ENCODE results near the gene LRRC46.

LRRC46 gene

DNA sequence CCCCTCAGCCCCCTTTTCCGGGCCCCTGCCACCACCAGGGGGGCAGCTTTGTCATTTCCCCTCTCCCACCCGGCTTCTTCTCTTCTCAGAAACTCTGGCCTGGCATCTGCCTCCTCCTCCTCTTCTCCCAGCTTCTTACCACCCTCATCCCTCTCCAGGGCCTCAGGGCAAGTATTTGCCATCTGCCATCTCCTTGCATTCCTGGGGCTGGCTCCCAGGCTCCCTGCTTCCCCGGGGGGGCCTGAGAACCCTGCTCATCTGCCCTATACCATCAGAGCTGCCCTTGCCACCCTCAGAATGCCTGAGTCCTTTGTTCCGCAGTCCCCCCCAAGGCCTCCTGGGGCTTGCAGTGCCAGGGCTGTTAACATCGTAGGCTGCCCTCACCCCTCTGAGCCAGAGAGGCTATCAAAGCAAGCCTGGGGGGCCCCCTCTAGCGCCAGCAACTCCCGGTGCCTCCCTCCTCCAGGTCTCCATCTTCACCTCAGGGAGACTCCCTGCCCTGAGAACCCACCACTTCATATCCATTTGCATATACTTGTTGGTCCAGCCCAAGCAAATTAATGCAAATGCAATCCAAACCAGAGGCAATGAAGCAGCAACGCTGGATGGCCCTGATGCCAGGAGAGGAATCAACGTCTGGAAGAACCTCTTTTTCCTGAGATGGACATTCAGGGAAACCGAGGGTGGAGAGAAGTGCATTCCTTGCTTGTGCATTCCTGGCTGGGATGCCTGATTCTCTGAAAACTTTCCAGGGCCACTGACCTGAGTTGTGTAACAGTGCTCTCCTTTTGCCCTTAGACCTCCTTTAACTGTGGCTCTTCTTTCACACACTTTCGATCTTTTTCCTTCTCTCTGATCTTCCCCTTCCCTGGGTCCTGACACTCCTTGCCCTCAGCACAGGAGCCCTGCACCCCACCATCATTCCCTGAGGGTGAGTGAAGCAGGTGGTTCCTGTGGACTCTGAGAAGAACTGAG is 43.8 kb downstream of the LRRC46 start:
- Mint-ChIP-seq H3K9me3 (no peaks in the 10 kb centered on the region), H3K4me1 (peaks cover 3 to 20% of the 10 kb centered on the region in 2 donors), H3K27ac (no peak overlapping the region), H3K4me3 (no peak overlapping the region), H3K27me3 (peaks cover 45 to 75% of the 10 kb centered on the region in 2 donors), H3K36me3 (peaks cover 0 to 2% of the 10 kb centered on the region in 2 donors)
- ATAC-seq (replicated peaks) (no peak), DNase-seq (no peak)

DNA sequence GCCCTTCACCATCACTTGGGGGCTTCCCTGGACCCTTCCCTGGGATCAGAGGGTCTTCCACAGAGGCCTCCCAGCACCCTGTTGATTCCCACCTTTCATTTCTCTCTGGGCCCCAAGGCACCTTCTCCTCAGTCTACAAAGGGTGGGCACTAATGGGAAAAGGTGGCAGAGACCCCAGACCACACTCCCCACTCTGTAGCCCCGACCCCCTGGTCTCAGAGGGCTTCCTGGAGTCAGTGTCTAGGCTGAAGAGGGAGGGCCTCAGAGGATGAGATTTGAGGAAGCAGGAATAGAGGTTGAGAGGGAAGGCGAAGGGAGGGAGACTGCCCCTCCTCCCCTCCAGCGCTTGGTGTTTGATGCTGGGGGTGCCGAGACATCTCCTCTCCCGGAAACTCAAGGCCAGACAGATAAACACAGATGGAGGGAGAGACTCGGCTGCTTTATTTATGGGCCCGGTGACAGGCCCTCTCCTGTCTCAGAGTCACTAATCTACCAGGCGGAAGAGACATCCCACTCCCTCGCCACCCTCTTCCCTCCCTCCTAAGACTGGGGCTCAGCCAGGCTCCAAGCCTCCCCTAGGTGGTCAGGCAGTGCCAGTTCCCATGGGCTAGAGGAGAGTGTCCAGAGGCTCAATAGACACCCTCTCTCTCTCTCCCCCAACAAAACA is 46.0 kb downstream of the LRRC46 start:
- Mint-ChIP-seq H3K4me3 (no peak overlapping the region), H3K27me3 (peaks cover 38 to 54% of the 10 kb centered on the region in 2 donors), H3K36me3 (peaks cover 0 to 2% of the 10 kb centered on the region in 2 donors), H3K9me3 (no peaks in the 10 kb centered on the region), H3K4me1 (peaks cover 0 to 10% of the 10 kb centered on the region in 2 donors), H3K27ac (no peak overlapping the region)
- ATAC-seq (replicated peaks): no peak
- no peak for DNase-seq

DNA sequence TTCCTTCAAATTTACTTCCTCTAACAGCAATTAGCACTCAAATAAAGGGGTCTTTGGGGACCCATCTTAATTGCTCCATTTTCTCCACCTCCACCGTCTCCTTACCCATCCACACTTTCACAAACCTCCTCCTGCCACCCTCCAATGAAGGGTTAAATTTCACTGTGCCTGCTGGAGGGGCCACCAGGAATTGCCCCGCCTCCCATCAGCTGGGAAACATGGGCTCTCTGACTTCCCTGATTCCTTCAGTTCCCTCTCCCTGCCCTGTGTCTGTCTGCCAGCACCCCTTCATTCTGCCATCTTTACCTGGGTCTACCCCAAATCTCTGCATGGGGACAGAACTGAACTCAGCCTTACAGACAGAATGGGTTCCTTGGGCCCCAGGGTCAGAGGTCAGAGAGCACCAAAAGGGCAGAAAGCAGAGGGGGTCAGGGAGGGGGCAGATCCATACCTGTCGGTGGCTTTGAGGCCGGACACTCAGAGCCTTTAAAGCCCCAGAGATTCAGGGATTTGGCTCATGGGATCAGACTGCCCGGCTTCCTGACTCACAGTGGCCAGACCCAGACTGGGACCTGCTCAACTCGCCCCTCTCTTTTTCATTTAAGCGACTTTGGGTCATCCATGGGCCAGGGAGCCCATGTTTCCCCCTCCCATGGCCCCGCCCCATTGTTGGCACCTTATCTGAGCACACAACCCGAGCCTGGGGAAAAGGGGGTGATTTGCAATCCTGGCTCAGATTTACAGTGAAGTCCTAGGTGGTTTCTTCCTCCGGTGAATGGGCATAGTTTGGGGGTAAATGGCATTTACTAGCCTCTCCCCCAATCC is 46.9 kb downstream of the LRRC46 start:
- Mint-ChIP-seq H3K4me3 (no peak overlapping the region), H3K27ac (no peak overlapping the region), H3K4me1 (peaks cover 0 to 6% of the 10 kb centered on the region in 2 donors), H3K27me3 (peaks cover 40 to 49% of the 10 kb centered on the region in 2 donors), H3K36me3 (peaks cover 0 to 2% of the 10 kb centered on the region in 2 donors), H3K9me3 (no peaks in the 10 kb centered on the region)
- ATAC-seq (replicated peaks): no peak
- no peak for DNase-seq

DNA sequence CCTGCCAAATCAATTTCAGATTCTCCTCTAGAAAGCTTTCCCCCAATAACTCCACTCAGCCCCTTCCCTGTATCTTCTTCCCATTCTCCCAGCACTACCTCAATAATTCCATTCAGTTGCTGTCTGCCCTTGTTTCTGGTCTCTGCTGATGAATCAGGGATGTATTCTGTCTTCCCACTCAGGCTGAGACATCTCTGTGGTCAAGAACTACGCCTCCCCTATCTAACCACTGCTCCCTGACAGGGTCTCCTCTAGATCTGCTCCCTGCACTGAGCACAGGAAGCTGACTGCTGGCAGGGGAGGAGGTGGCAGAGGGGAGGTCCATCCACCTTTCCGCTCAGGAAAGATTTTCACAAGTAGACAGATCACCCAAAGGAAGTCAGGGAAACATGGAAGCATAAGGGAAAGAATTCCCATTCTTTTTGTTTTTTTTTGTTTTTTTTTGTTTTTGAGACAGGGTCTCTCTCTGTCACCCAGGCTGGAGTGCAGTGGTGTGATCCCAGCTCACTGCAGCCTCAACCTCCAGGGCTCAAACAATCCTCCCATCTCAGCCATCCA is 47.6 kb downstream of the LRRC46 start:
- H3K4me1 Mint-ChIP-seq: peaks cover 0 to 2% of the 10 kb centered on the region in 2 donors
- H3K27ac Mint-ChIP-seq: no peak overlapping the region
- no peak for ATAC-seq (replicated peaks)
- DNase-seq: no peak
- no peaks in the 10 kb centered on the region for H3K9me3 Mint-ChIP-seq
- peaks cover 36 to 45% of the 10 kb centered on the region in 2 donors for H3K27me3 Mint-ChIP-seq
- no peak overlapping the region for H3K4me3 Mint-ChIP-seq
- peaks cover 0 to 2% of the 10 kb centered on the region in 2 donors for H3K36me3 Mint-ChIP-seq

DNA sequence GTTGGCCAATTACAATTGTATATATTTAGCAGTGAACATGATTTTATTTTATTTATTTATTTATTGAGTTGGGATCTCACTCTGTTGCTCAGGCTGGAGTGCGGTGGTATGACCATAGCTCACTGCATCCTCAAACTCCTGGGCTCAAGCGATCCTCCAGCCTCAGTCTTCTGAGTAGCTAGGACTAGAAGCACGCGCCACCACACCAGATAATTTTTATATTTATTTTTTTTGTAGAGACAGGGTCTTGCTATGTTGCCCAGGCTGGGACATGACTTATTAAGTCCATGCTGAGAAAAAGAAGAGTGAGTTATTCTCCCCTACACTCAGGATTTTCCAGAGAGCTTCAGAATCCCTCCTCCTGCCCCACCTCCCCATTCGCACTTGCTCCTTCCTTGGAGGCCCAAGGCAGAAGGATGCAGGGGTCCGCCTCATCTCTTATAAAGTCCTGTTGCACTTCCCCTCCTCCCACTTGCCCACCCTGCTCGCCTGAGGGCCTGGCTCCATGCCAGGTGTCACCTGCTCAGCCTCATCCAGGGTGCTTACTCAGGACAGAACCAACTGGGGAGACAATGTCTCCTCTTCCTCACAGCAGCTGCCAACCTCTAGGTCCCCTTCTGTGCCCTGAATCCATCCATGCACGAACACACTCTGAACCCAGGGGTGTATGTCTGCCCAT is 48.4 kb downstream of the LRRC46 start:
- DNase-seq (no peak), ATAC-seq (replicated peaks) (no peak)
- no peaks in the 10 kb centered on the region for H3K4me1 Mint-ChIP-seq
- H3K4me3 Mint-ChIP-seq: no peak overlapping the region
- H3K27me3 Mint-ChIP-seq: peaks cover 28 to 37% of the 10 kb centered on the region in 2 donors
- H3K9me3 Mint-ChIP-seq: no peaks in the 10 kb centered on the region
- peaks cover 0 to 2% of the 10 kb centered on the region in 2 donors for H3K36me3 Mint-ChIP-seq
- no peak overlapping the region for H3K27ac Mint-ChIP-seq

DNA sequence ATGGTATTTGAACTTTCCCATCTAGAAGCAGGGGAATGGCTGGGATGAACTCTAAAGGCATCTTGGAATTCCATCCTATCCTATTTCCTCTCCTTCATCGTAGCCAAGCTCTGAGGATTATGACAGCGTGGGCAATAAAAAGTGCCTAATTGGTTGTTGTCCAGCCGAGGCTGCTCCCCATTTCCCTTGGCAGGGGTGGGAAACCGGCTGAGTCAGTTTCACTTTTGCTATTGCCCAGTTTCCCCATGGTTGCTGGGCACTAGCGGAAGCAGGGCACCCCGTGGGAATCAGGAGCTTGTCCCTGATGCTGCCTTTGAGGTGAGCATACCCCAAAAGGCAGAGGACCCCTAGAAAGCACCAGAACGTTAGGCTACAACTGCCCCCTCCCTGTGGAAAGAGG is 50.8 kb downstream of the LRRC46 start:
- no peaks in the 10 kb centered on the region for H3K9me3 Mint-ChIP-seq

DNA sequence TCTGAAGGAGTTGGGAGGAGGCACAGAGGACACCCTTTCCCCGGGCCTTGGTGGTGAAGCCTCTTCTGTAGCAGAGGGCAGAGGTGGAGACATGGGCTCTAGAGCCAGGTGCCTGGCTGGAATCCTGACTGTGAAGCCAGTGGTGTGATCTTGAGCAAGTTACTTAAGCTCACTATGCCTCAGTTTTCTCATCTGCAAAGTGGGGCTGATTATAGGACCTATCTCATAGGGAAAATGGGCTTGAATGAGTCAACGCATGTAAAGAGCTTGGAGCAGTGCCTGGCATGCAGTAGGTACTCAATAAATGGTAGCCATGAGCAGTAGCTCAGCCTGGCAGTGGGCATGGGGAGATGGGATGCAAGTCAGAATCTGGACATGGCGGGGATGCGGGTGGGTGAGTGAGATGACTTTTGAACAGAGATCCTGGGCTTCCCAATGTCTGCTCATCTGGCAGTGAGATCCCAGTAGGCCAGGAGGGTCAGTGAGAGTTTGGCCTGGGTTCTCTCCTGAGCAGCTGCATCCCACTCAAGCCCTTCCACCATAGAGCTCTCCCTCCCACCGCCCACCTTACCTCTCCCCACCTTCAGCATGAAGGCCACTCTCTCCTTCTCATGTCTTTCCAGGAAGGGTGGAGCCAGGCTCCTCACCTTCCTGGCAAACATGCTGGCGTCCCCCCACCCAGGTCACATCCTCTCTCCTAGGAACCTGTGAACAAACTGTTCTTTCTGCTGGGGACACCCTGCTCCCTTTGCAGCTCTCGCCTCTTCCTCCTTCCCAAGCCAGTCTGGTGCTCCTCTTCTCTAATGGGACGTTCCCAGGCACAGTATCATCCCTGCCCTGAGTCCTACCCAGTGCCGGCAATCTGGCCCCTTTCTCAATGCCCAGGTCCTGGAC is 51.5 kb downstream of the LRRC46 start:
- Mint-ChIP-seq H3K4me3 (no peak overlapping the region), H3K36me3 (peaks cover 0 to 2% of the 10 kb centered on the region in 2 donors), H3K27me3 (peaks cover 12 to 18% of the 10 kb centered on the region in 2 donors), H3K4me1 (no peaks in the 10 kb centered on the region), H3K27ac (no peak overlapping the region), H3K9me3 (no peaks in the 10 kb centered on the region)
- no peak for ATAC-seq (replicated peaks)
- no peak for DNase-seq

More for the DNA sequence above, 50.8 kb downstream of the LRRC46 start:
- DNase-seq: no peak
- Mint-ChIP-seq H3K27me3 (peaks cover 17 to 25% of the 10 kb centered on the region in 2 donors), H3K36me3 (peaks cover 0 to 2% of the 10 kb centered on the region in 2 donors), H3K4me3 (no peak overlapping the region), H3K4me1 (no peaks in the 10 kb centered on the region), H3K27ac (no peak overlapping the region)
- ATAC-seq (replicated peaks): no peak

DNA sequence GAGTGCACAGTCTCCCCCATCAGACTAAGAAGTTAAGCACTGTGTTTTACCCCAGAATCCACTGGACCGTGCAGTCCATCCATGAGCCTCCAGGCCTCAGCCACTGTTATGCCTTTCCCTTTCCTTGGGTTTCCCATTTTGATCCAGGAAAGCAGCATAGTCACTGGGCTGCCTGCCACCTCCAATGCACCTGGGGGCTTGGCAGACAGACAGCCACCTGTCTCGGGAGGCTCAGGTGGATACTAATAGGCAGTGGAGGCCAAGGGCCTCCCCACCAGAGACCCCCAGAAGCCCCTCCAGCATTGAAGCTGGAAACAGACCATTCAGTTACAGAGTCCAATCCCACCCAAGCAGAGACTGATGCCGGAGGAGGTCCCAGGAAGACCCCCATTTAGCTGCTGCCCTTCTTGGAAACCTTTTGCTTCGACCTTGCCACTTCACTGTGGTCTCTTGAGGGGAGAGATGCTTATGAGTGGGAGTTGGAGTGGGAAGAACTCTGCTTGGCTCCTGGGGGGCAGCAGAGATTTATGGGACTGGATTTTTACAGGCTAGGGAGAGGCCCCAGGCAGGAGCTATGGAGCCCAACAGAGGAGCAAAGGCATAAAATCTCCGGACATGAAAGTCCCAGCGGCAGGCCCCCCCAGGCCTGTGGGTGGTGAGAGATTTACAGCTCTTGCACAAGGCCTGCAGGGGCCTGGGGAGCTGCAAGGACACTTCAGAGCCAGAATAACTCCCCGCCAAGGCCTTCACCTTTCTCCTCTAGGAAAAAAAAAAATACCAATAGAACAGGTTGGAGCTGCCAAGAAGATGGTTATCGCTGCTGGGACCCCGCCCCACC is 52.3 kb downstream of the LRRC46 start:
- DNase-seq (no peak), ATAC-seq (replicated peaks) (no peak)
- no peak overlapping the region for H3K27ac Mint-ChIP-seq
- no peaks in the 10 kb centered on the region for H3K4me1 Mint-ChIP-seq
- no peaks in the 10 kb centered on the region for H3K36me3 Mint-ChIP-seq
- no peaks in the 10 kb centered on the region for H3K9me3 Mint-ChIP-seq
- no peak overlapping the region for H3K4me3 Mint-ChIP-seq
- peaks cover 7 to 12% of the 10 kb centered on the region in 2 donors for H3K27me3 Mint-ChIP-seq

DNA sequence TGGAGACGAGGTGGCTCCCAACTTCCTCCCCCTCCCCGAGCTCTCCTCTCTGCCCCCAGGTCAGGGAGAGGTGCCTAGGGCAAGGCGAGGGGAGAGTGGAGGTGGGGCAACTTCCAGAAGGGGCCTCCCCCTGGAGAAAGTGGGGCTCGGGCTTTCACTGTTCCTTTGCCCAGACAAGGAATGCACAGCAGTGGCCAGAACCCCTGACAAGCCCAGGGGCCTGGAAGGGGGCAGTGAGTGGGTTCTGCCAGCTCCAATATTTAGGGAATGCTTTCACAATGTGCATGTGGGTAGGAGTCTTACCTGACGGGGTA is 52.9 kb downstream of the LRRC46 start:
- no peak overlapping the region for H3K4me3 Mint-ChIP-seq
- no peak overlapping the region for H3K27ac Mint-ChIP-seq
- no peaks in the 10 kb centered on the region for H3K36me3 Mint-ChIP-seq
- no peak for DNase-seq
- no peak for ATAC-seq (replicated peaks)
- H3K4me1 Mint-ChIP-seq: no peaks in the 10 kb centered on the region
- no peaks in the 10 kb centered on the region for H3K9me3 Mint-ChIP-seq
- peaks cover 7% of the 10 kb centered on the region in 2 donors for H3K27me3 Mint-ChIP-seq

DNA sequence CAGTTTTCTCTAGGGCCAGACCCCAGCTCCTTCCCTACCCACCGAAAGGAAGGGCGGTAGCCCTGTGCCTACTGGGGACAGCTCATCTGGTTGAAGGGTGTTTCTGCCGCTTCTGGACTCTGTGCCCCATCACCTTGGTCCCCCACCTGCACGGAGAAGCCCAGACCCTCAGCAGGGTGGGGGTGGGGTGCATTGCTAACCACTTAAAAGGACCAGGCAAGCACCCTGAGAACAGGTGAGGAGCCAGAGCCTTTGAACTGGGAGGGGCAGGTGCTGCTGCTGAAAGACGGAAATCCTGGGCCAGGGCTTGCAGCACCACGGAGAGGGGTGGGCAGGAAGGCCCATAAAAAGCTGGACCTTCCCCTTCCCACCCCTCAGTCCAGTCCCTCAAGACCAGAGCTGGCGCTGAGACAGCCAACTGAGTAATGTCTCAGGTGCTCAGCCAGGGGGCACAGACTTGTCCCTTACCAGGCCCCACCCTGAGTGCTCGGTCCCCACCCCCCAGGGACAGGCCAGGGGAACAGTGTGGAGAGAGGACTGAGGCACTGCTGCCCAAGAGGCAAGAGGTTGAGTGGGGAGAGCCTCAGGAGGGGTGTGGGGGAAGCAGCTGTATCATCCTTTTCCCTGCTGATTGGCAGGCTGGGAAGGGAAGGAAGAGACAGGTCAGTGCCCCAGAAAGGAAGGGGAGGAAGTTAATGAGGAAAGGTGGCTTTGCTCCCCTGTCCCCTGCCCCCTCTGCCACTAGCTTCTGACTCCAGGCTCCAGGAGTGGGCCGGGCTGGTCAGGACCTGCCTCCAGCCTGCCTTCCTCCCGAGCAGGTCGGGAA is 53.6 kb downstream of the LRRC46 start:
- Mint-ChIP-seq H3K9me3 (no peaks in the 10 kb centered on the region), H3K36me3 (no peaks in the 10 kb centered on the region), H3K27ac (no peak overlapping the region), H3K4me1 (peaks cover 2 to 4% of the 10 kb centered on the region in 2 donors), H3K27me3 (peaks cover 7% of the 10 kb centered on the region in 2 donors), H3K4me3 (no peak overlapping the region)
- ATAC-seq (replicated peaks) (no peak), DNase-seq (no peak)
